ENCODE data around the gene SLC27A4. TPM values are rescaled to one million over a fixed set of nuclear protein-coding genes. Genes with fewer than 3 reads are reported as not detected.
A peak's percentile ranks its signal among the peaks of the same experiment; 100 is the strongest.
"Not testable (repeated sequence)": the region's sequence is repeated elsewhere in the genome, so short reads cannot be mapped to it uniquely, and the experiment has no call there.

The SLC27A4 gene
- total RNA-seq, 2 donors from 2014 or later: 22.4 to 25.0 TPM

GRCh38 chr9:128337936-128338335, 2.4 kb upstream of the SLC27A4 start:
- no peak for TF ChIP-seq CTCF (conservative IDR thresholded peaks at IDR 0.05)
- 90 to 97% methylated on average over 4 to 7 of the region's 7 CpGs for WGBS, 2 experiments (ENCODE audit: insufficient coverage in 1 of 2, insufficient read length in 1 of 2)
- H3K4me3 Mint-ChIP-seq: no peak overlapping the region
- Histone ChIP-seq H3K27me3 (ENCODE audit: control insufficient read depth, insufficient read depth, low read length, poor library complexity, severe bottlenecking) (no peaks in the 10 kb centered on the region), H3K4me3 (ENCODE audit: low read length) (no peak overlapping the region), H3K9ac (ENCODE audit: extremely low read depth, low read length, poor library complexity, severe bottlenecking) (no peak overlapping the region), H3K4me1 (ENCODE audit: control insufficient read depth, insufficient read depth, low read length) (no peaks in the 10 kb centered on the region), H3K27ac (ENCODE audit: low read depth, low read length) (no peak overlapping the region), H3K36me3 (ENCODE audit: control insufficient read depth, insufficient read depth, low read length) (peaks cover 7% of the 10 kb centered on the region), H3K9me3 (ENCODE audit: control insufficient read depth, low read length) (no peaks in the 10 kb centered on the region)
- no peak overlapping the region for H3K27ac Mint-ChIP-seq
- no peak for DNase-seq
- H3K27me3 Mint-ChIP-seq (ENCODE audit: insufficient read depth): no peaks in the 10 kb centered on the region
- peaks cover 13% of the 10 kb centered on the region for H3K36me3 Mint-ChIP-seq (ENCODE audit: low read depth)
- no peaks in the 10 kb centered on the region for H3K9me3 Mint-ChIP-seq
- H3K4me1 Mint-ChIP-seq: peaks cover 3% of the 10 kb centered on the region

- H3K4me1 ChIP-seq (ENCODE audit: control insufficient read depth, insufficient read depth, low read length); H3K9me3 ChIP-seq (ENCODE audit: control insufficient read depth, low read length); H3K27ac Mint-ChIP-seq; H3K27ac ChIP-seq (ENCODE audit: low read depth, low read length); DNase-seq; H3K9ac ChIP-seq (ENCODE audit: extremely low read depth, low read length, poor library complexity, severe bottlenecking); H3K4me1 Mint-ChIP-seq; H3K27me3 Mint-ChIP-seq (ENCODE audit: insufficient read depth); H3K4me3 ChIP-seq (ENCODE audit: low read length); H3K9me3 Mint-ChIP-seq; H3K27me3 ChIP-seq (ENCODE audit: control insufficient read depth, insufficient read depth, low read length, poor library complexity, severe bottlenecking): not testable (repeated sequence)
- peak overlapping the region; percentile 77 for H3K4me3 Mint-ChIP-seq
- WGBS, 2 experiments (ENCODE audit: insufficient coverage in 1 of 2, insufficient read length in 1 of 2): 94 to 97% methylated on average over 12 to 15 of the region's 15 CpGs
- peaks cover 13% of the 10 kb centered on the region for H3K36me3 ChIP-seq (ENCODE audit: control insufficient read depth, insufficient read depth, low read length)
- peaks cover 13% of the 10 kb centered on the region for H3K36me3 Mint-ChIP-seq (ENCODE audit: low read depth)
These were observed 1.3 kb upstream of the SLC27A4 start for GRCh38 chr9:128338852-128339614.

- Histone ChIP-seq H3K9me3 (ENCODE audit: control insufficient read depth, low read length) (no peaks in the 10 kb centered on the region), H3K27ac (ENCODE audit: low read depth, low read length) (no peak overlapping the region), H3K36me3 (ENCODE audit: control insufficient read depth, insufficient read depth, low read length) (peaks cover 30% of the 10 kb centered on the region), H3K27me3 (ENCODE audit: control insufficient read depth, insufficient read depth, low read length, poor library complexity, severe bottlenecking) (no peaks in the 10 kb centered on the region), H3K4me3 (ENCODE audit: low read length) (peak overlapping the region; percentile 86), H3K9ac (ENCODE audit: extremely low read depth, low read length, poor library complexity, severe bottlenecking) (no peak overlapping the region), H3K4me1 (ENCODE audit: control insufficient read depth, insufficient read depth, low read length) (no peaks in the 10 kb centered on the region)
- peak; percentile 71 for DNase-seq
- no peaks in the 10 kb centered on the region for H3K9me3 Mint-ChIP-seq
- peak overlapping the region; percentile 11 for H3K27ac Mint-ChIP-seq
- peaks cover 3% of the 10 kb centered on the region for H3K4me1 Mint-ChIP-seq
- WGBS, 2 experiments (ENCODE audit: insufficient coverage in 1 of 2, insufficient read length in 1 of 2): 0 to 1% methylated on average over 16 to 48 of the region's 48 CpGs
- peaks cover 22% of the 10 kb centered on the region for H3K36me3 Mint-ChIP-seq (ENCODE audit: low read depth)
- H3K4me3 Mint-ChIP-seq: peak overlapping the region; percentile 77
- TF ChIP-seq CTCF (conservative IDR thresholded peaks at IDR 0.05): no peak
- no peaks in the 10 kb centered on the region for H3K27me3 Mint-ChIP-seq (ENCODE audit: insufficient read depth)
These were observed 536 bp downstream of the SLC27A4 start for GRCh38 chr9:128340691-128341434.
